Peyer's patch (tissue), 4 donors: Measurements from ENCODE around the gene PTPRC.

Source experiments
- POLR2A ChIP-seq, 2 donors: fragments of 450-650 bp; IDR thresholded peaks; one replicate each; pipeline ENCODE4 v1.5.1; 2017; ENCODE audit warnings: antibody characterized with exemption in 2 of 2, mild to moderate bottlenecking in 2 of 2, moderate library complexity in 2 of 2
- TF ChIP-seq, protein P1 (sequence below), 6 experiments: fragments of 450-650 bp in 4 of 6; fragments of 200-600 bp in 2 of 6; sonication (generic) in 1 of 6; IDR thresholded peaks; one replicate each; pipeline ENCODE4 v1.5.1; 2017 to 2019; ENCODE audit warnings: antibody characterized with exemption in 6 of 6, mild to moderate bottlenecking in 3 of 6, moderate library complexity in 1 of 6

DNA sequence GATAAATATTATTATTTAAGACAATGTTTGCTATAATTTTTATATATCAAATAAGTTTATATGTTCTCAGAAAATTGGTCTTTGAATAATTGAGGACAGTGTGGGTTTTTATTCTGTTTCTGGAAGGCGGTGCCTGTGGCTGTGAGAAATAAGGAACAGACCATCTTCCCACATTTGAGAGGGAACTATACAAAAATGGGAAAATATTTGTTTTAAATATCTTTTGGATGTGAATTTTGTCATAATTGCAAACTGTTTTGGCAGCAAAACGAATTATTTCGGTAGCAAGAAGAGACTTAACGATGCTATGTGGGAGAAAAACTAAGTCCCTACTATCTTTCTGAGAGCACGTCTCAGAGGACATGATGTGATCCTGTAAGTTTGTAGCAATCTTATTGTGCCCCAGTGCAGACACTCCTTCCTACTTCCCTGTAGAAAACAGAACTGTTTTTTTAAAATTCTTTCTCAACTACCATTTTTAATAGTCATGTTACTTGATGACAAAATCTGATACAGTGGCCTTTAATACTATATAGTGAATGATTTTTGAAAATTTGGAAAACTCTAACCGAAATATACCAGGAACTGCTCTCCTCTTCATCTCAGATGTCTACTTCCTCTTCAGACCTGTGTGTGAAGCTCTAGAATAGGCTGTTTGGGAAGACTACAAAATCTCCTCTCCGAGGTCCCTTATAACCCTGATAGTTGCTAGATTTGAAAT is 25.4 kb downstream of the PTPRC start:
- TF ChIP-seq POLR2A (IDR thresholded peaks at IDR 0.05): no peak
- TF ChIP-seq, protein P1, sequence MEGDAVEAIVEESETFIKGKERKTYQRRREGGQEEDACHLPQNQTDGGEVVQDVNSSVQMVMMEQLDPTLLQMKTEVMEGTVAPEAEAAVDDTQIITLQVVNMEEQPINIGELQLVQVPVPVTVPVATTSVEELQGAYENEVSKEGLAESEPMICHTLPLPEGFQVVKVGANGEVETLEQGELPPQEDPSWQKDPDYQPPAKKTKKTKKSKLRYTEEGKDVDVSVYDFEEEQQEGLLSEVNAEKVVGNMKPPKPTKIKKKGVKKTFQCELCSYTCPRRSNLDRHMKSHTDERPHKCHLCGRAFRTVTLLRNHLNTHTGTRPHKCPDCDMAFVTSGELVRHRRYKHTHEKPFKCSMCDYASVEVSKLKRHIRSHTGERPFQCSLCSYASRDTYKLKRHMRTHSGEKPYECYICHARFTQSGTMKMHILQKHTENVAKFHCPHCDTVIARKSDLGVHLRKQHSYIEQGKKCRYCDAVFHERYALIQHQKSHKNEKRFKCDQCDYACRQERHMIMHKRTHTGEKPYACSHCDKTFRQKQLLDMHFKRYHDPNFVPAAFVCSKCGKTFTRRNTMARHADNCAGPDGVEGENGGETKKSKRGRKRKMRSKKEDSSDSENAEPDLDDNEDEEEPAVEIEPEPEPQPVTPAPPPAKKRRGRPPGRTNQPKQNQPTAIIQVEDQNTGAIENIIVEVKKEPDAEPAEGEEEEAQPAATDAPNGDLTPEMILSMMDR (IDR thresholded peaks at IDR 0.05): no peak
